Epithelial cell of proximal tubule (primary cell): ENCODE data around the gene CCDC40. TPM values are rescaled to one million over a fixed set of nuclear protein-coding genes. Genes with fewer than 3 reads are reported as not detected.

Experiments
- DNase-seq: peaks from one replicate; pipeline ENCODE4 v3.0.0-alpha.2; 2011; ENCODE audit warnings: low read depth
- H3K4me3 ChIP-seq: 2 replicates; pipeline ENCODE4 v1.5.1; 2011; ENCODE audit warnings: low read depth, mild to moderate bottlenecking, low read length
- total RNA-seq: library from RNA; depleted of rRNA; stranded (reverse); fragments of >200 nt; gene quantifications from 2 replicates; pipeline ENCODE4 v1.2.3, GENCODE V29; 2015
- TF ChIP-seq, protein P1 (sequence below): conservative IDR thresholded peaks from 2 replicates; pipeline ENCODE4 v1.5.1; 2012; ENCODE audit warnings: low read depth, mild to moderate bottlenecking, low read length

CCDC40 gene
- total RNA-seq, 1 donor from 2014 or later, result 2.2 TPM

DNA sequence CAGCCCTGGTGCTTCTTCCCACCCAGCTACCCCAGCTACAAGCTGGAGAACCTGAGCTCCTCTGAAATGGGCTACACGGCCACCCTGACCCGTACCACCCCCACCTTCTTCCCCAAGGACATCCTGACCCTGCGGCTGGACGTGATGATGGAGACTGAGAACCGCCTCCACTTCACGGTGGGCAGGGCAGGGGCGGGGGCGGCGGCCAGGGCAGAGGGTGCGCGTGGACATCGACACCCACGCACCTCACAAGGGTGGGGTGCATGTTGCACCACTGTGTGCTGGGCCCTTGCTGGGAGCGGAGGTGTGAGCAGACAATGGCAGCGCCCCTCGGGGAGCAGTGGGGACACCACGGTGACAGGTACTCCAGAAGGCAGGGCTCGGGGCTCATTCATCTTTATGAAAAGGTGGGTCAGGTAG is 68.5 kb downstream of the CCDC40 start:
- no peak overlapping the region for H3K4me3 ChIP-seq
- DNase-seq, result no peak
- TF ChIP-seq, protein P1, sequence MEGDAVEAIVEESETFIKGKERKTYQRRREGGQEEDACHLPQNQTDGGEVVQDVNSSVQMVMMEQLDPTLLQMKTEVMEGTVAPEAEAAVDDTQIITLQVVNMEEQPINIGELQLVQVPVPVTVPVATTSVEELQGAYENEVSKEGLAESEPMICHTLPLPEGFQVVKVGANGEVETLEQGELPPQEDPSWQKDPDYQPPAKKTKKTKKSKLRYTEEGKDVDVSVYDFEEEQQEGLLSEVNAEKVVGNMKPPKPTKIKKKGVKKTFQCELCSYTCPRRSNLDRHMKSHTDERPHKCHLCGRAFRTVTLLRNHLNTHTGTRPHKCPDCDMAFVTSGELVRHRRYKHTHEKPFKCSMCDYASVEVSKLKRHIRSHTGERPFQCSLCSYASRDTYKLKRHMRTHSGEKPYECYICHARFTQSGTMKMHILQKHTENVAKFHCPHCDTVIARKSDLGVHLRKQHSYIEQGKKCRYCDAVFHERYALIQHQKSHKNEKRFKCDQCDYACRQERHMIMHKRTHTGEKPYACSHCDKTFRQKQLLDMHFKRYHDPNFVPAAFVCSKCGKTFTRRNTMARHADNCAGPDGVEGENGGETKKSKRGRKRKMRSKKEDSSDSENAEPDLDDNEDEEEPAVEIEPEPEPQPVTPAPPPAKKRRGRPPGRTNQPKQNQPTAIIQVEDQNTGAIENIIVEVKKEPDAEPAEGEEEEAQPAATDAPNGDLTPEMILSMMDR, result no peak

DNA sequence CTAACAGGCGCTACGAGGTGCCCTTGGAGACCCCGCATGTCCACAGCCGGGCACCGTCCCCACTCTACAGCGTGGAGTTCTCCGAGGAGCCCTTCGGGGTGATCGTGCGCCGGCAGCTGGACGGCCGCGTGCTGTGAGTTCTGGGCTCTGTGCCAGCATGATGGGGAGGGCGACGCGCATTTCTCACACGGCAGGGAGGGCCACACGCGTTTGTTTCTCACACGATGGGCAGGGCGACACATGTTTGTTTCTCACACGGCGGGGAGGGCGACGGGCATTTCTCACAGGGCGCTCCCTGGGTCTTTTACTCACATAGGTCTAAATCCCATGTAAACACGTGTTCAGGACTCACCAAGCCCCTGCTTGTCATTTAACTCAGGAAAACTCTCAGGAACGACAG is 69.3 kb downstream of the CCDC40 start:
- TF ChIP-seq, protein P1, result no peak
- DNase-seq, result no peak
- no peak overlapping the region for H3K4me3 ChIP-seq

DNA sequence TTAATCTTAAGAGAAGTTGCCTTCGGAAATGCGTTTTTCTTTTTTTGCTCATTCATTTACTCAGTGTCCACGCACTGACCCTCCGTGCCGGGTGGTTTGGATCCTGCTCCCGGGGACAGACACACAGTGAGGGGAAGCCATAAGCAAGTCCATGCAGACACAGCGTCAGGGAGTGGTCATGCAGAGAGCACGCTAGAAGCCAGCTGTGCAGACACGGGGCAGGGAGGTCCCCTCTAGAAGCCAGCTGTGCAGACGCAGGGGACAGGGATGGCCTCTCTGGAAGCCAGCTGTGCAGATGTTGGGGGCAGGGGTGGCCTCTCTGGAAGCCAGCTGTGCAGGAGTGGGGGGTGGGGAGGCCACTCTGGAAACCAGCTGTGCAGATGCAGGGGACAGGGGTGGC is 69.7 kb downstream of the CCDC40 start:
- no peak for DNase-seq
- no peak overlapping the region for H3K4me3 ChIP-seq
- TF ChIP-seq, protein P1, result no peak

DNA sequence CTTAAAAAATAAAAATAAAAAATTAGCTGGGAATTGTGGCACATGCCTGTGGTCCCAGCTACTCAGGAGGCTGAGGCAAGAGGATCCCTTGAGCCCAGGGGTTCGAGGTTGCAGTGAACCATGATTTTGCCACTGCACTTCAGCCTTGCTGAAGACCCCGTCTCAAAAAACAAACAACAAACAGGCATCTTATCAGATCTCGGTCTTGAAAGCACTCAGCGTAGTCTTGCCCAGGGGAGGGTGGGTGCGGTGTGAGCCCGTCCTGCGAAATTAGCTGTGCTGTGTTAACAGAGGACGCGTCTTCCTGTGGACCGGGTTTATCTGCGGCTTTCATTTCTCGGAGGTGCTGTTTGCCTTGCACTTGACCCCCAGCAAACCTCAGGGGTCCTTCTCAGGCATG is 70.3 kb downstream of the CCDC40 start:
- no peak overlapping the region for H3K4me3 ChIP-seq
- TF ChIP-seq, protein P1, result no peak
- no peak for DNase-seq

DNA sequence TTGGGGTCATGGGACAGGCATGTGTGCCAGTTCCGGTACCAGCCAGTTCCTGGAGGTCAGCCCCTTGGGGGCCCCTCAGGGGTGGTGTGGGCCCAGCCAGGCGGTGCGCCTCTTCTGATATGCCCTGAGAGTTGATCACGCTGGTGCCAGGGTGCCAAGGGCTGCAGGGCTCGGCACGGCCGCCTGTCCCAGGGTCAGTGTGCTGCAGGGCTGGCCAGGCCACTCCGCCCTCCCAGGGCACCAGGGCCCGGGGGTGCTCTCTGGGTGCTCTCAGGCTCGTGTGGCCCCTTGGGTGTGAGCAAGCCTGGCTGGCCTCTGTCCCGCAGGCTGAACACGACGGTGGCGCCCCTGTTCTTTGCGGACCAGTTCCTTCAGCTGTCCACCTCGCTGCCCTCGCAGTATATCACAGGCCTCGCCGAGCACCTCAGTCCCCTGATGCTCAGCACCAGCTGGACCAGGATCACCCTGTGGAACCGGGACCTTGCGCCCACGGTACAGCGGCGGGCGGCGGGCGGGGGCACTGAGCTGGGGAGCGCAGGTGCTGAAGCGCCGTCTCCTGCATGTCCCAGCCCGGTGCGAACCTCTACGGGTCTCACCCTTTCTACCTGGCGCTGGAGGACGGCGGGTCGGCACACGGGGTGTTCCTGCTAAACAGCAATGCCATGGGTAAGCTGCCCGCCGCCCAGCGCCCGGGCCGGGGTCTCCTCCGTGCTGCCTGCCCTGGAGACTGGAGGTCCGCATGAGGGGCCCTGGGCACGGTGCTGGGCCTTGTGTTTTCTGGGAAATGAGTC is 71.0 kb downstream of the CCDC40 start:
- no peak for DNase-seq
- H3K4me3 ChIP-seq, result no peak overlapping the region
- TF ChIP-seq, protein P1, result no peak

DNA sequence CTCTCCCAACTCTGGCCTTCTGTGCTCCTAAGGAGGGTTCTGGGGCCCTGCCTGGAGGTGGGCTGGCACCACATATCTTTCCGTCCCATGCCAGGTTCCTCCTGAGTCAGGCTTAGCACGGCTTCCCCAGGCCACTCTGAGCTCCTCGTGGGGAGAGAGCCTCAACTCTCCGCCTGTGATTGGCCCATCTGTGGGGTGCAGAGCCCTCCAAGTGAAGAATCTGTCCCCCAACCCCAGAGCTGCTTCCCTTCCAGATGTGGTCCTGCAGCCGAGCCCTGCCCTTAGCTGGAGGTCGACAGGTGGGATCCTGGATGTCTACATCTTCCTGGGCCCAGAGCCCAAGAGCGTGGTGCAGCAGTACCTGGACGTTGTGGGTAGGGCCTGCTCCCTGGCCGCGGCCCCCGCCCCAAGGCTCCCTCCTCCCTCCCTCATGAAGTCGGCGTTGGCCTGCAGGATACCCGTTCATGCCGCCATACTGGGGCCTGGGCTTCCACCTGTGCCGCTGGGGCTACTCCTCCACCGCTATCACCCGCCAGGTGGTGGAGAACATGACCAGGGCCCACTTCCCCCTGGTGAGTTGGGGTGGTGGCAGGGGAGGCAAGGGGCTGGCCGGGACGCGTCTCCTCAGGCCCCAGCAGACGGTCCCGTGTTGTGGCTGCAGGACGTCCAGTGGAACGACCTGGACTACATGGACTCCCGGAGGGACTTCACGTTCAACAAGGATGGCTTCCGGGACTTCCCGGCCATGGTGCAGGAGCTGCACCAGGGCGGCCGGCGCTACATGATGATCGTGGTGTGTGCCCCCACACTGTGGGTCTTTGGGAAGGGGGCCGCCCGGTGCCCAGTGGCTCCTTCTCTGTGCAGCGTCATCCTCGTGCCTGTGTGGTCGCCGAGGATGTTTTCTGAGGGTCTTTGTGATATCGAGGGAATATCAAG is 71.9 kb downstream of the CCDC40 start:
- no peak overlapping the region for H3K4me3 ChIP-seq
- TF ChIP-seq, protein P1, result no peak
- no peak for DNase-seq
